HG03095 (cell line): Measurements from ENCODE around the gene KLB.
"Not testable (repeated sequence)": the region's sequence is repeated elsewhere in the genome, so short reads cannot be mapped to it uniquely, and the experiment has no call there.

Source experiments
- ATAC-seq: cut with Tn5 transposase; IDR thresholded peaks from one replicate; pipeline ENCODE4 v1.9.1; 2021; ENCODE audit warnings: moderate library complexity; ENCODE audit not compliant: unreplicated experiment

The KLB gene

DNA sequence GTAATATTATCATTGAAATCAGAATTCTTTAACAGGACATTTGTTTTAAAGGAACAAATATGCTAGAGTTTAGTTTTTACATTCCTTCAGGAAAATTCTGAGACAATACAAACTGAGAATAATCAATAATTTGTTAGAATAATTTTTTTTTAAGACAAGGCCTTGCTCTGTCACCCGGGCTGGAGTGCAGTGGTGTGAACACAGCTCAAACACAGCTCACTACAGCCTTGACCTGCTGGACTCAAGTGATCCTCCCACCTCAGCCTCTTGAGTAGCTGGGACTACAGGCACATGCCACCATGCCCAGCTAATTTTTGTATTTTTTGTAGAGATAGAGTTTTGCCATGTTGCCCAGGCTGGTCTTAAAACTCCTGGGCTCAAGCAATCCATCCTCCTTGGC, 18.6 kb downstream of the KLB start:
- ATAC-seq = not testable (repeated sequence)

DNA sequence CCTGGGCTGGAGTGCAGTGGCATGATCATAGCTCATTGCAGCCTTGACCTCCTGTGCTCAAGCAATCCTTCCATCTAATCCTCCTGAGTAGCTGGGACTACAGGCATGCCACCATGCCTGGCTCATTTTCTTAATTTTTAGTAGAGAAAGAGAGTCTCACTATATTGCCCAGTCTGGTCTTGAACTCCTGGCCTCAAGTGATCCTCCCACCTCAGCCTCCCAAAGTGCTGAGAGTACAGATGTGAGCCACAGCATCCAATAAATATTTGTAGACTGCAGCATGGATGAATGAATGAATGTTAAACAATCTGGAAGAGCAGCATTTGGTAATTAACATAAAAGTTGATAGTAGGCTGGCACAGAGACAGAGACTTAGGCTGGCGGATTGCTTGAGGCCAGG, 20.0 kb downstream of the KLB start:
- ATAC-seq = no peak

DNA sequence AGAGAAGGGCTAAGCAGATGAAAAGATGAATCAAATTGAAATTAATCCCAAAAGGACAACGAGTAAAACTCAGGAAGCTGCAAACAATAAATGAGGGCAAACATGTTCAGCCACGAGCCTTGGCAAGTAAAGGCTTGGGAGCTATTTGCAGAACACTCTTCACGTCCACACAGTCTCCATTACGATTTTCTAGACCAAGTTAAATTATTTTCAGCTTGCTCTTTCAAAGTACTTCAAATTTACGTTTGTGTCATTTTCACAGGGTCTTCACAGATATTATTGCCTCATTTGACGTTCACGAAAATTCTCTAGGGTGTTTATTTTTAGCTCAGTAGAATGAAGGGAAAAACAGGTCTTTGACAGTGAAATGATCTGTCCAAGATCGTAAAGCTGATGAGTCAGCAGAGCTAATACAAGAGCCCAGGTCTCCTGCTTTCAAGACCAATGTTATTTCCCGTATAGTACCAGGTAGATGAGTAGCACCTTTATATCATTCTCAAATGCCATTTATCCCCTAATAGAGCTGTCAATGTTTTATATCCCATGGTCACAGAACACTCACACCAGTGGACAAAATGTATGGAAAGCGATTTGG, 20.9 kb downstream of the KLB start:
- ATAC-seq = no peak

GRCh38 chr4:39429476-39430334, 23.0 kb downstream of the KLB start:
- no peak for ATAC-seq

- no peak for ATAC-seq
Observed at GRCh38 chr4:39433878-39434492, 27.3 kb downstream of the KLB start.

DNA sequence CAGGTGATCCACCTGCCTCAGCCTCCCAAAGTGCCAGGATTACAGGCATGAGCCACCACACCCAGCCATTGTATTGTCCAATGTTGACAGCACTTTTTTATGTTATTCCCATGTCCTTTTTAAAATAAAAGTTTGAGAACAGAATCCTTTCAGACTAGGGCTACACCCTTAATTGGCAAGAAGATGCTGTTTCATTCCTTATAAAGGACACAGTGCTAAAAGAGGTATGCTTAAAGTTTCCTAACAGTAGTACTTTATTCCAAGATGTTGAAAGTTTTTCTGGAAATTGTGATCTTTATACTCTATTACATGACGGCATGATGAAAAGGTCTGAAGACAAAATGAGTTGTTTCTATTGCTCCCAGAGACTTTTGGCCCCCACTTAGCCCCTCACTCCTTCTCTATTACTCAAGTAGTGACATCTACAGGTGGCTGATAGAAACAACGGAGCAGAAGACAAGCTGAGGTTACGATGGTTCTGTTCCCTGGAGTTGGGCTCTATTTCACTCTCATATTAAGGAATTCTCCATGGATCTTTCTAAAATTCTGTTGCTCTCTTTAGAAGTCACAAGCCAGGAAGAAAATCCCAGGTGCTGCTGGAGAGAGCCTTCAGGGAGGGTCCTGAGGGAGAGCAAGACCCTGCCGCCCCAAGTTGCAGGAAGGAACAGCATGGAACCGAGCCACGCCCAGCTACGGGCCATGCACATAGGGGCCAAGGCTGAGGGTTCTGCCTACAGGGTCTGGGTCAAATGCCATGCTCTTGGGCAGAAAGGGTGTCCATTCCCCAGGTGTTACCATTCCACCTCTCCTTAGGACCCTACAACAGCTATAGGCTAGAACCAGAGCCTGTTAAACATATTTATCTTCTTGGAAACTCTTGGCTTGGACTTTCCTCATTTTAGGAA, 29.2 kb downstream of the KLB start:
- no peak for ATAC-seq

DNA sequence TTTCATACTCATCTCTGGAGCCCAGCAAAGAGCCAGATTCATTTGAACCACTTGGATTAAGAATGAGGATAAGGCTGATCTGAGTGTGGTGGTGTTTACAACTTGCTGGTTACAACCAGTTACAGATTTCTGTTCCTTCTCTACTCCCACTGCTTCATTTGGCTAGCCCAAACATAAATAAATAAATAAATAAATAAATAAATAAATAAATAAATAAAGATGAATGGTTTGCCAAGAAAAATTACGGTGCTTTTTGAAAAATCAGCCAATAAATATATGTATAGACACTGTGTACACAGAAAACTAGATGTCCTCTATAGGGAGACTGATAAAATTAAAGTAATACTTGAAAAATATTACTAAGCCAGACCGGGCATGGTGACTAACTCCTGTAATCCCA, 34.9 kb downstream of the KLB start:
- ATAC-seq = no peak

DNA sequence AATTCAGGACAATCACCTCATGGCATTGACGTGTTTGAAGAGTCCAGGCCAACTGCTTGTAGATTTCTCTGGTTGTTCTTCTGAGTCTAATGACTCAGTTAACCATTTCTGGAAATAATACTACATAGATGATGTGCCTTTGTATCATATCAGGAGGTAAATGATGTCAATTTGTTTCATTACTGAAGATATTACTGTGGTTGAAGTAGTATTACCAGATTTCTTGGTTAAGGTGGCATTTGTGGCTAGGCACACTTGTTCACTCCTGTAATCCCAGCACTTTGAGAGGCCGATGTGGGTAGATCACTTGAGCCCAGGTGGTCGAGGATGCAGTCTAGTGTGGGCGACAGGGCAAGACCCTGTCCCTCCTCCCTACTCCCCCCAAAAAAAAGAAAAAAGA, 36.3 kb downstream of the KLB start:
- ATAC-seq = no peak

GRCh38 chr4:39446483-39446841, 39.7 kb downstream of the KLB start:
- no peak for ATAC-seq

GRCh38 chr4:39446842-39447573, 40.3 kb downstream of the KLB start:
- peak; percentile 86 for ATAC-seq

GRCh38 chr4:39450618-39451017, 43.9 kb downstream of the KLB start:
- ATAC-seq = no peak

- ATAC-seq = no peak
Observed at GRCh38 chr4:39451423-39452023, 44.8 kb downstream of the KLB start.

- ATAC-seq = no peak
Observed at GRCh38 chr4:39452153-39452859, 45.6 kb downstream of the KLB start.

DNA sequence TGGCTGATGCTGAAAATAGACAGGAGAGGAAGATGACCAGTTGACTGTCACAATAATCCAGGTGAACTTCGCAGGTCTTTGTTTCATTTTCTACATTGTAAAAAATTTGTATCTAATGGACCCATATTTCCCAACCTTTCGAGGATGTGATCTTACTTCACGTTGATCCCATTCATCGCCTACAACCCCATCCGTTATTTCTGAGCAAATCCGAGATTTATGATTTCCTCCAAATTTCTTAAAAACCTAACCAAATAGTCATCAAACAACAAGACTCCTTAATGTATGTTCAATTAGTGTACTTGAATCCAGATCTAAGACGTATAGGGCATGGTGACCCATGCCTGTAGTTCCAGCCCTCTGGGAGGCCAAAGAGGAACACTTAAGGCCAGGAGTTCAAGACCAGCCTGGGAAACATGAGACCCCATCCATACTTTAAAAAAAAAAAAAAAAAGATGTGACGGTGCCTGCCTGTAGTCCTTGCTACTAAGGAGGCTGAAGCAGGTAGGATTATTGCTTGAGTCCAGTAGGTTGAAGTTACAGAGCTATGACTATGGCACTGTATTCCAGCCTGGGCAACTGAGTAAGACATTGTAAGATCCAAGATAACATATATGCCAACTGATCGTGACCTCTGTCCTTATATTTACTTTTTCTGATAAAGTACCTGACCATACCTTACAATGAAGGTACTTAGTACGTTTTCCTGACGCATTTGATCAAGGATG, 46.3 kb downstream of the KLB start:
- ATAC-seq = no peak

GRCh38 chr4:39453738-39454137, 47.0 kb downstream of the KLB start:
- ATAC-seq = no peak

DNA sequence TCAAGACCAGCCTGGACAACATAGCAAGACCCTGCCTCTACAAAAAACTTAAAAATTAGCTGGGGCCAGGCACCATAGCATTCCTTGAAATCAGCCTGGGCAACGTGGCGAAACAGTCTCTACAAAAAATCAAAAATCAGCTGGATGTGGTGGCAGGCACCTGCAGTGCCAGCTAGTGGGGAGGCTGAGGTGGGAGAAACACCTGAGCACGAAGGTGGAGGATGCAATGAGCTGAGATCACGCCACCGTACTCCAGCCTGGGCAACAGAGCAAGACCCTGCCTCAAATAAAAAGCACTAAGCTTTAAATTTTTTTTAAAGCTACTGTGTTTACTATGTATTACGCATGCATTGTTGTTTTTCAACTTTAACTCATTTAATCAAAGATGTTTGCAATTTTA, 48.8 kb downstream of the KLB start:
- ATAC-seq = no peak

DNA sequence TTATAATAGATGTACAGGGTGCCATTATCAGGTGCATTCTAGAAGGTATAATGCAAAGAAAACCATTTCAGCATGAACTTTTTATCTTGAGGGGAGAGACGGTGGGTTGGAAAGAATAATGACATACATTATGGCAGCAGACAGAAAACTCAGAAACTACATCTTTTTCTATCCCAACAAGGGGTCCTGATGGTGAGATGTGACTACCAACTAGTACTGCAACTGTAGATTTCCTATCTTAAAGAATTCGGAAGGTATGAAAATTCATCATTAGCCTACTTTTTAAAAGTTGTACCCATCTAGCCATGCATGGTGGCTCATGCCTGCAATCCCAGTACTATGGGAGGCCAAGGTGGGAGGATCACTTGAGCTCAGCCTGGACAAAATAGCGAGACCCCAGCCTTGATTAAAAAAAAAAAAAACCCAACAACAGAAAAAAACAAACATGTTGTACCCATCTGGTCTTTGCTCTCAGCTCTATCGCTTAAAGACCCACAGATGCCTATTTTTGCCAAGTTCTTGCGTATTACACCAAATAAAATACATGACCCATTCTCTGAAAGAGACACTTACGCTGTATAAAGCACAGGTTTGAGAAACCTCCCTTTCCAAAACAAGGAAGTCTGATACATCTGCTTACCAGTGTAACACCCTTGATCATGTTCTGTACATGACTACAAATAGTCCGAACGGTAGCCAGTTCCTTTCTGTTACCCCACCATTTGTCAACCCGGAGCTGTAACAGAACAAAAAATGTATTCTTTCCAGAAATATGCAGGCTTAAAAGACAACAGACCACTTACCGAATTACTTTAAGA, 50.4 kb downstream of the KLB start:
- ATAC-seq = no peak

DNA sequence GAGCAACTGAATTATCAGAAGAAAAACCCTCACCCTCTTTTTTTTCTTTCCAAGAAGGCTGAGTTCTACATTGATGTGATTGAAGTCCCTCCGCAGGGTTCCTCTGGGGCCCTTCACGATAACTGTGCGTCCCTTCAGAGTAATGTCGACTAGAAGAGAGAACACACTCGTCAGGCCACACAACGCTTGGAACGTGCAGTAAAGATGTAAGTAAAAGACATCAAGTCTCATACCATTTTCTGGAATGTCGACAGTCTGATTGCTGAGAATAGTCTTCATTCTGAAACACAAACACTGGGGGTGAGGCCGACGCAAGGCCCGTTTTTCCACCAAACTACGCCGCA, 51.4 kb downstream of the KLB start:
- ATAC-seq = not testable (repeated sequence)
